Gastroesophageal sphincter (tissue), 4 donors: ENCODE results near the gene RPL13. TPM values are rescaled to one million over a fixed set of nuclear protein-coding genes. Genes with fewer than 3 reads are reported as not detected.

Experiments used
- ATAC-seq: fragments of 150-250 bp; one replicate; pipeline ENCODE4 v1.9.1; 2016; ENCODE audit warnings: mild to moderate bottlenecking, moderate library complexity
- H3K27ac ChIP-seq, 4 donors: fragments of 200-600 bp; sonication (generic) in 3 of 4; 1 replicate in 3 of 4; 2 replicates in 1 of 4; pipeline ENCODE4 v1.5.1; 2016 to 2019
- H3K27me3 ChIP-seq: fragments of 200-600 bp; sonication (generic); one replicate; pipeline ENCODE4 v1.5.1; 2019
- H3K36me3 ChIP-seq, 2 donors: fragments of 200-600 bp; sonication (generic); one replicate each; pipeline ENCODE4 v1.5.1; 2019; ENCODE audit warnings: control low read depth in 1 of 2
- H3K4me1 ChIP-seq, 3 donors: fragments of 200-600 bp; sonication (generic); 1 replicate in 2 of 3; 2 replicates in 1 of 3; pipeline ENCODE4 v1.5.1; 2016 to 2019; ENCODE audit warnings: control low read depth in 2 of 3
- H3K4me3 ChIP-seq, 2 donors: fragments of 200-600 bp; sonication (generic); one replicate each; pipeline ENCODE4 v1.5.1; 2019; ENCODE audit warnings: mild to moderate bottlenecking in 1 of 2, moderate library complexity in 1 of 2
- H3K9me3 ChIP-seq, 3 donors: fragments of 200-600 bp; sonication (generic); one replicate each; pipeline ENCODE4 v1.5.1; 2017 to 2019; ENCODE audit warnings: control low read depth in 2 of 3
- CTCF ChIP-seq, 4 experiments: fragments of 200-600 bp in 2 of 4; fragments of 450-650 bp in 2 of 4; sonication (generic) in 1 of 4; IDR thresholded peaks; one replicate each; pipeline ENCODE4 v1.5.1; 2017 to 2019; ENCODE audit warnings: antibody characterized with exemption in 4 of 4, mild to moderate bottlenecking in 2 of 4, moderate library complexity in 2 of 4
- EP300 ChIP-seq: sonication (generic); formaldehyde crosslinking; IDR thresholded peaks from one replicate; pipeline ENCODE4 v1.6.1; 2017; ENCODE audit warnings: antibody characterized with exemption, mild to moderate bottlenecking
- POLR2A ChIP-seq, 2 donors: fragments of 450-650 bp; IDR thresholded peaks; one replicate each; pipeline ENCODE4 v1.6.1; 2017; ENCODE audit warnings: antibody characterized with exemption in 2 of 2, mild to moderate bottlenecking in 2 of 2, moderate library complexity in 1 of 2
- POLR2AphosphoS5 ChIP-seq: sonication (generic); formaldehyde crosslinking; IDR thresholded peaks from one replicate; pipeline ENCODE4 v1.6.1; 2017; ENCODE audit warnings: antibody characterized with exemption
- WGBS, 2 donors: methylation state at CpG; one replicate each; pipeline ENCODE4 v1.1.5; 2018; ENCODE audit warnings: low coverage in 1 of 2; 5-methylcytosine and 5-hydroxymethylcytosine counted together
- total RNA-seq, 4 donors: library from RNA; depleted of rRNA; stranded (reverse); fragments of >200 nt; gene quantifications; one replicate each; pipeline ENCODE4 v1.1.0, GENCODE V29; 2016

The RPL13 gene
- 1,000 to 10,000 TPM; 2,888 to 7,342 (median 4,676) TPM for total RNA-seq

GRCh38 chr16:89560378-89561141, at the start of gene RPL13:
Gene RPL13 (plus strand): TSS chr16:89560682. CDS start chr16:89560960, 278 bp downstream.
- TF ChIP-seq EP300: no peak
- peak in 1 of 4 experiments; percentile 35 for TF ChIP-seq CTCF (IDR thresholded peaks at IDR 0.05)
- peak; percentile 96 for TF ChIP-seq POLR2AphosphoS5
- TF ChIP-seq POLR2A (IDR thresholded peaks at IDR 0.05): peak; percentile 97 to 99
- peaks cover 0 to 76% (median 23%) of the 10 kb centered on the region in 3 donors for H3K4me1 ChIP-seq
- 1% methylated on average over 16 of the region's 87 CpGs; no CpG with 5 or more reads in 1 of the 2 donors for WGBS, 2 donors

GRCh38 chr16:89511374-89511773, 49.1 kb upstream of the RPL13 start:
- ATAC-seq: no peak
- WGBS, 2 donors: 73 to 82% methylated on average over 5 to 7 of the region's 8 CpGs
- peaks cover 0 to 62% of the 10 kb centered on the region in 2 donors for H3K36me3 ChIP-seq

More at GRCh38 chr16:89560378-89561141, at the start of gene RPL13:
- Histone ChIP-seq H3K27me3 (no peaks in the 10 kb centered on the region), H3K4me3 (peak within 1 kb of the TSS; percentile 47 to 69), H3K27ac (peak within 1 kb of the TSS; percentile 91 to 97 (median 95)), H3K36me3 (peaks cover 0 to 64% of the 10 kb centered on the region in 2 donors), H3K9me3 (no peaks in the 10 kb centered on the region)
- peak; percentile 98 for ATAC-seq

GRCh38 chr16:89512453-89512852, 48.0 kb upstream of the RPL13 start:
- Histone ChIP-seq H3K27me3 (no peaks in the 10 kb centered on the region), H3K36me3 (peaks cover 0 to 73% of the 10 kb centered on the region in 2 donors), H3K9me3 (no peaks in the 10 kb centered on the region), H3K4me1 (peaks cover 0 to 27% (median 11%) of the 10 kb centered on the region in 3 donors), H3K27ac (no peak overlapping the region), H3K4me3 (no peak overlapping the region)
- no peak for ATAC-seq
- TF ChIP-seq CTCF (IDR thresholded peaks at IDR 0.05): no peak
- TF ChIP-seq EP300: no peak
- no peak for TF ChIP-seq POLR2A (IDR thresholded peaks at IDR 0.05)
- TF ChIP-seq POLR2AphosphoS5: no peak
- 85 to 93% methylated on average over 9 of the region's 9 CpGs for WGBS, 2 donors

More at GRCh38 chr16:89511374-89511773, 49.1 kb upstream of the RPL13 start:
- no peaks in the 10 kb centered on the region for H3K27me3 ChIP-seq
- H3K4me3 ChIP-seq: no peak overlapping the region
- TF ChIP-seq POLR2AphosphoS5 (no peak), CTCF (IDR thresholded peaks at IDR 0.05) (no peak), POLR2A (IDR thresholded peaks at IDR 0.05) (no peak), EP300 (no peak)
- H3K27ac ChIP-seq: no peak overlapping the region
- H3K9me3 ChIP-seq: no peaks in the 10 kb centered on the region
- peaks cover 0 to 38% (median 17%) of the 10 kb centered on the region in 3 donors for H3K4me1 ChIP-seq

GRCh38 chr16:89517128-89517527, 43.4 kb upstream of the RPL13 start:
- 87 to 100% methylated on average over 3 to 4 of the region's 9 CpGs for WGBS, 2 donors
- no peak for TF ChIP-seq CTCF (IDR thresholded peaks at IDR 0.05)
- no peak for TF ChIP-seq POLR2A (IDR thresholded peaks at IDR 0.05)
- TF ChIP-seq POLR2AphosphoS5: no peak
- TF ChIP-seq EP300: no peak
- ATAC-seq: no peak
- no peak overlapping the region for H3K4me3 ChIP-seq
- peaks cover 0 to 99% of the 10 kb centered on the region in 2 donors for H3K36me3 ChIP-seq
- no peak overlapping the region for H3K27ac ChIP-seq
- H3K27me3 ChIP-seq: no peaks in the 10 kb centered on the region
- no peaks in the 10 kb centered on the region for H3K9me3 ChIP-seq
- H3K4me1 ChIP-seq: no peaks in the 10 kb centered on the region

GRCh38 chr16:89519881-89520280, 40.6 kb upstream of the RPL13 start:
- H3K27me3 ChIP-seq: no peaks in the 10 kb centered on the region
- H3K4me3 ChIP-seq: no peak overlapping the region
- no peaks in the 10 kb centered on the region for H3K4me1 ChIP-seq
- H3K36me3 ChIP-seq: peaks cover 0 to 99% of the 10 kb centered on the region in 2 donors
- TF ChIP-seq CTCF (IDR thresholded peaks at IDR 0.05) (no peak), POLR2A (IDR thresholded peaks at IDR 0.05) (no peak), POLR2AphosphoS5 (no peak), EP300 (no peak)
- H3K9me3 ChIP-seq: no peaks in the 10 kb centered on the region
- ATAC-seq: no peak
- 67 to 81% methylated on average over 9 to 13 of the region's 15 CpGs for WGBS, 2 donors
- no peak overlapping the region for H3K27ac ChIP-seq
